SW 1271 (cell line): ENCODE results near the gene MPST.
"Not testable (repeated sequence)": the region's sequence is repeated elsewhere in the genome, so short reads cannot be mapped to it uniquely, and the experiment has no call there.

Source experiments
- DNase-seq, 2 experiments: peaks; one replicate each; lab custom pipeline; 2025; lab: John Stamatoyannopoulos, UW

MPST gene

DNA sequence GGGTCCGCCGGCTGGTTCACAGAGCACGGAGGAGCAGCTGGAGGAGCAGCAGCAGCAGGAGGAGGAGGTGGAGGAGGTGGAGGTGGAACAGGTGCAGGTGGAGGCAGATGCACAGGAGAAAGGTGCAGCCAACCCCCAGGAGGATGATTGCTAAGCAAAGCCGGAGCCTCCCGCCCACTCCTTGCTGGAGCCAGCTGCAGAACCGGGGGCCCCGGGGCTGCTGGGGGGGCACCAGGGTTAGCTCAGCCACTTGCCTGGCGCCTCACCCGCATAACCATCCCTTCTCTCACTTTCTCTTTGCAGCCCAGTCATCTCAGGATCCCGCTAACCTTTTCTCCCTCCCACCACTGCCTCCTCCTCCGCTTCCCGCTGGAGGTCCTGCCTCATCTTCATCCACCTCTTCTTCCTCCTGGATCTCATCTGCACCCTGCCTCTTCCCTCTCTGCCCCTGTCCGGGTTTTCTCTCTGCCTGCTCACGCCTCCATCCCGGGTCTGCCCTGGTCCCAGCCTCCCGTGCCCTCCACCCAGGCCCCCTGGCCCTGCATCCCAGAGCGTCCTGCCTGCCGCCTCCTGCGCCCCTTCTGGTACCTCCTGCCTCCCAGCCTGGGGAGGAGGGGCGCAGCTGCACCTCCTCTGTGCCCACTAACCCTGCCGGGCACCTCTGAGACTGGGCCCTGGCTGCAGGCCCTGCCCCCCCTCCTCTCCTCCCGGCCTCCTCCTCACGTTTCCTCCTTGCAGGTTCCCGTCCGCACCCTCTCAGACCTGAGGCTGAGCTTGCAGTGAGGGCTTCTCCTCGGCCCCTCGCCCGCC, 41.5 kb downstream of the MPST start:
- DNase-seq, result no peak

DNA sequence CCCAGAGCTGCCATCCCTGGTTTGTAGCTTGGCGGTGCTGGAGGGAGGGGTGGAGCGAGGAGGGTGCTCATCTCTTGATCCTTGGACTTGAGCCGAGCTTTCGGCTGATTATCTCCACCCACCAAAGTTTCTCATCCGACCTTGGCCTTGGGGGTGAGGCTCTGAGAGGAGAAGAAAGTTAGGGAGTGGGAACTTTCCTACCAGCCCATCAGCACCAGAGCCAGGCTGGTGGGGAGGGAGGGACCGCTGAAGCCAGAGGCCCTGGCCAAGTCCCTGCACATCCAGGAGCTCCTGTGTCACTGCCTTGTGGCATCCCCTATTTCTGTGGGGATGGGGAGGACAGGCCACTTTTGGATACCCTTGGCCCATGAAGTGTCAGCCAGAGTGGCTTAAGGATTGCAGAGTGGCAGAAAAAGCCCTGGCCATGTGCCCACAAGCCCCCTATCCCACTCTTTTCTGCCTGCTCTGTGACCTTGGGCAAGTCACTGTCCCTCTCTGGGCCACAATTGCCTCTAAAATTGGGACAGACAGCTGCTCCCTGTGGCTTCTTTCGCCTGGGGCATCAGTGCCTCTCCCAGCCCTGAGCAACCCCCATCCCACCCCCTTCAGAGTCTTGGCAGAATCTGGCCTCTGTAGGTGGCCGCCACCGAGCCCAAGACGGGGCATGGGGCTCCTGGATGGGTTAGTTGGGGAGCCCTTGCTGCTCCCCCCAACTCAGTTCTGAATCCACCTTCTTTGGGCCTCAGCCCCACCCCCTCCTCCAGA, 42.3 kb downstream of the MPST start:
- DNase-seq, result no peak

DNA sequence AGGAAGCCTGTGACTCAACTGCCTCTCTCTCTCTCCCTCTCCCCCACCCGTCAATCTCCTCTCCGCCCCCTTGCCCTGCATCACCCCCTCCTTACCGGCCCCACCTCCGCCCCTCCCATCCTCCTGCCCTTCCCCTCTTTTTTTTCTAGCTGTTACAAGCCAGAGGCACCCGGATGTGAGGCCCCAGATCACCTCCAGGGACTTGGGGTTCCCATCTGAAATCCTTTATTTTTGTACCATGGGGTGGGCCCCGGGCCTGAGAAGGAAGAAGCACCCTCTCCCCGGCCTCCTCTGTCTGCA, 42.8 kb downstream of the MPST start:
- DNase-seq, result no peak

DNA sequence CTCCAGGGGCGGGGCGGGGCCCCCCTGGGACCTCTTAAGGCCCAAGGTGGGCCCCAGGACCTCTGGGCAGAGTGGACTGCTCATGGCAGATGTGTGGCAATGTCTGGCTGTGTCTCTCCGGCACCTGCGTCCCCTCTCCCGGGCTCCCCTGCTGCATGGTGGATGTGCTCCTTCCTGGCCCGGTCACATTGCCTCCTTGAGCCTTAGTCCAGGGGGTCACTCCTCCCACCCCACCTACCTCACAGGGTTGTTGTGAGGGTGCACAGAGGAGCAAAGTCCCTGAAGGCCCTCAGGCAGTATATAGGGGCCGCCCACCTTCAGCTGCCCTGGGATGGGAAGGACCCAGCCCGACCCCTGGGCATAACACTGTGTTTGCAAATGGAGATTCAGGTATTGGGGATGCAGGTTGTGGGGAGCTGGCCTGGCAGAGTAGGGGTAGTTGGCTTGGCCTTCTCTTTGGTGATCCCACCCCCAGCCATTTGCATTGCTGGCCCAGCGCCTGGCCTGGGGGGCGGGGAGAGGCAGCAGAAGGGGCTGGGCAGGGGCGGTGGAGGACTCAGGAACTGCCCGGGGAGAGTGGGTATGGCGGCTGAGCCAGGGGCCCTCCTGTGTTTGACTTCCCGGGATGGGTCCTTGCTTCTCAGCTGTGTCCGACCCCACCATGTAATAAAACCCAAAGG, 43.3 kb downstream of the MPST start:
- DNase-seq, result no peak

DNA sequence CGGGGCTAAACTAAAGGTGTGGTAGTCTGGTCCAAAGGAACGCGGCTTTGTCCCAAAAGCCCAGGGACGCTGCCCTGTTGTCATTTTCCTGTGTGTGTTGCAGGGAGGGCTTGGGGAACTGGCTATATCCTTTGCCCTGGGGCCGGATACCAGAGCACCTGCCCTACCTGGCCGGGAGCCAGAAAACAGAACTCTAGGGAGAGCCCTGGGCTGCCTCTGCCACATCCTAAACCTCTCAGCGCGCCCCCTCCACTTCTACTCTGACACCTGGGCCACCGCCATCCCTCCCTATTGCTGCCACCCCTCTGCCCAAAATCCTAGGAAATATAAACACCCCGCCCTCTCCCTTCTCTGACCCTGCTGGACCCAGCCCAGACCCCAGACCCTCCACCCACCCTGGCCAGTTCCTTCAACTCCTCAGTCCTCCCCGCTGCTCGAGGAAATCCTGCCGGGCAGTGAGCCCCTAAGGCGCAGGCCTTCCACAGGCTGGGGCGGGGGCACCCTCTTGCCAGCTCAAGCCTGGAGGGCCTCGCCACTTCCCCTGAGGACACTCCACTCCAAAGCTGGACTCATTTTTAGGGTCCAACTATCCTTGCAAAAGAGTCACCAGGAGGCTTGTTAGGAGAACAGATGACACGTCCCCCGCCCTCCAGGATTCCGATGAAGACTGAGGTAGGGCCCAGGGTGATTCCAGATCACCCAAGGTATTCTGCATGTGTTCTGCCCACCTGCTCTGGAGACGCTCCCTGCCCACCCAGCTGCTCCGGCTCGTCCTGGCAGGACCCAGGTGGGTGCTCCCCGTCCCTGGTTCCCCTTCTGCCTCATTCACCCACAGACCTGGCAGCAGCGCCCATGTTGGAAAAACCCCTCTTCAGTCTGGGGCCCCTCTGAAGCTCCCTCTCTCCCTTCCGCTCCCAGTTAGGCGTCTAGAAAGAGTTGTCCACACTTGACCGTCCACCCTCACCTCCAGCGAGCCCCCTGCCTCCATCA, 44.2 kb downstream of the MPST start:
- no peak for DNase-seq

DNA sequence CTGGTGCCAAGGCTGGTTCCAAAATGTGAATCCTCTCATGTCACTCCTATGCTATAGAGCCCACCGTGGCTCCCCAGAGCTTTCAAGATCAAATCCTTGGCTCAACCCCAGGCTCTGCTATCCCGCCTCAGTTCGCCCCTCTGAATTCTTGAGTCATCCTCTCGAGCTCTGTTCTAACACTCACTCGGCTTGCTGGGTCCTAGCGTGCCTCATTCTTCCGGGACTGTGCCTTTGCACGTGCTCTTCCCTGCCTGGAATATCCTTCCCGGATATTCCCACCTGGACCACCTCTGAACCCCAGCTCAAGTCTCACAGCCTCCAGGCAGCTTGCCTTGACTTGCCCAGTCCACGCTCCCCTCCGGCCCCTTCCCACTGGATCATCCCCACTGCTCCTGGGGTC, 45.0 kb downstream of the MPST start:
- no peak for DNase-seq

DNA sequence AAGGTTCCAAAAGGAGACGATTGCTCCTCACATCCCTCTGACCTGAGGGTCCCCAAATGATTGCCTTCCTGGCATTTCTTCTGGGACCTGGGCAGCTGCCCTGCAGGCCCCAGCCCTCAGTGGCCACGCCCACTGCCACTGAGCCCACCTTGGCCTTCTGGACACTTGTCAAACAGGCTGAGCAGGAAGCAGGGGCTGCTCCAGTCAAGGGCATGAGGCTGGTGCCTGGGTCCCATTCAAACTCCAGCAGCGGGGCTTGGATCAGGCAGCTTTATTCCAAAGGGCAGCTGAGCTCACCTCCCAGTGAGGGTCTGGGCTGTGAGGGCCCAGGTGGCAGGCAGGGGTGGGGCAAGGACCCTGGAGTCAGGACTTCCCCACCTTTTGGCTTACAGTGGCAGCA, 45.6 kb downstream of the MPST start:
- no peak for DNase-seq

DNA sequence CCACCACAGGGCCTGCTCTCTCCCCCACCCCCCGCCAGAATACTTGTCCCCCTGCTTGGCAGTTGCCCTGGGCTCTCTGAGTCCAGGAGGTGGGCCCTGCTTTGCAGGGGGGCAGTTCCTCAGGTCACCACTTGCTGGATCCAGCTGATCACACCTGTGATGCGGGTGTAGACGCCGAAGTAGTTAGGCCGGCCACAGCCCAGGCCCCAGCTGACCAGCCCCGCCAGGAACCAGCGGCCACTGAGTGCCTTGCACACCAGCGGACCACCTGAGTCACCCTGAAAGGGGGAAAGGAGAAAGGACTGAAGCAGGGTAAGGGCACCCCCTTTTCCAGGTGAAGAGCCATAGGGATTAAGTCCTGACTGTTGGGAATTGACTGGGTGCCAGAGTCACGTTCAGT, 46.4 kb downstream of the MPST start:
- no peak for DNase-seq

DNA sequence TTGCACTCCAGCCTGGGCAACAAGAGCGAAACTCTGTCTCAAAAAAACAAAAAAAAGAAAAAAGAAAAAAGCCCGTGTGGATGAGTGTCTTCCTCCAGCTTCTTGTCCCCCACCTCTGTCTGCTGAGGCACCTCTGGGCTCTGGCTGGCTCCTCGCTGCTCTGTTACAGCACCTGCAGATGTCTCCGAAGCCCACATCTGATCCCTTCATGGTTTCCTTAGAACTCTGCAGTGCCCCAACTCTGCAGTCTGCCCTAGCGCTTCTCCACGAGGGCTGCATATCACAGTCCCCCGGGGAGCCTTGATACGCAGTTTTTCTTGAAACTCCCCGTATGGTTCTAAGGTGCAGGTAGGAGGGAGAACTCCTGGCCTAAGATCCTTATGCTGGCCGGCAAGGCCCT, 47.9 kb downstream of the MPST start:
- no peak for DNase-seq

DNA sequence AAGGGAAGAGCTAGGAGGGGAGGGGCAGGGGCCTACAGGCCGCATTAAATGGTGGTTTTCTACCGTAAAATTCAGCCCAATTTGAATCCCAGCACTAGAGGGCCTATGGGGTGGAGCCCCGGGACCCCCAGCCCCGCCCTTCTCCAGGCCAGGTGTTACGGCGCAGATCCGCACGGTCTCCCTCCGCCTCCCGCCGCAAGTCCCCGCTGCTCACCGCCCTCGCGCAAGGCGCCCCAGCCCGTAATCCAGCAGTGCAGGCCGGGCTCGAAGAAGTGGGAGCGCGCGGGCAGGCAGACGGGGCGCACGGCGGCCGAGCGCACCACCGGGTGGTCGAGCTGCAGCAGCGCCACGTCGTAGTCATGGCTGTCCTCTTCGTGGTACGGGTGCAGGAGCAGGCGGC, 49.3 kb downstream of the MPST start:
- no peak for DNase-seq

DNA sequence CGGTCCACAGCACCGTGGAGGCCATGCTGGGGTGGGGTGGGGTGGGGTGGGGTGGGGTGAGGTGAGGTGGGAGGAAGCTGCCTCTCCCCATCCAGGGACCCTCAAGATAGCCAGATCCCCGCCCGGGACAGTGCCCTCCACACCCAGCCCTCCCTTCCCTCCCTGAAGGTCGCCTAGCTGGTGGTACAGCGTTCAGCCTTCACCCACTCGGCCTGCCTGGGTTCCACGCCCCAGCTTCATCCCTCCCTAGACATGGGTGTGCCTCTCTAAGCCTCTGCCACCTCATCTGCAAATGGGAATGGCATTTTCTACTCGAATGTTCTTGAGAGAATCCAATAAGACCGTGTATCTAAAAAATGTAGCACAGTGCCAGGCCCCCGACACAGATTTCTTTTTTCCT, 49.8 kb downstream of the MPST start:
- DNase-seq, result no peak

DNA sequence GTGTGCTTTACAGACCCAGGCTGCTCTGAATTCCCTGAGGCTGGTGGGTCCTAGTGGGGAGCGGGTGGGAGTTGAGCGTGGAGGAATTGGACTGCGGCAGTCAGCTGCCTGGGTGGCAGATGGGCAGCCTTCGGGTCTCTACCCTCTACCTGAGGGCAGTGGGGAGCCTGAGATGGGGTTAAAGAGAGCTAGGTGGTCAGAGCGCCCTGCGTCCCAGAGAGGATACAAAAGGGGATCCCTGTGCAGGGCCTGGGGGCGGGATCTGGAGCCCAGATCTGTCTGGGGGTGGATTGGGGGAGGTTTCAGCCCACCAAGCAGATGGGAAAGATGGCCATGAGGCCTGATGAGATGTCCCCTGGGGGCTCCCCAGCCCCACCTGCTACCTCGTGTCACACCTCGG, 50.2 kb downstream of the MPST start:
- DNase-seq, result no peak

DNA sequence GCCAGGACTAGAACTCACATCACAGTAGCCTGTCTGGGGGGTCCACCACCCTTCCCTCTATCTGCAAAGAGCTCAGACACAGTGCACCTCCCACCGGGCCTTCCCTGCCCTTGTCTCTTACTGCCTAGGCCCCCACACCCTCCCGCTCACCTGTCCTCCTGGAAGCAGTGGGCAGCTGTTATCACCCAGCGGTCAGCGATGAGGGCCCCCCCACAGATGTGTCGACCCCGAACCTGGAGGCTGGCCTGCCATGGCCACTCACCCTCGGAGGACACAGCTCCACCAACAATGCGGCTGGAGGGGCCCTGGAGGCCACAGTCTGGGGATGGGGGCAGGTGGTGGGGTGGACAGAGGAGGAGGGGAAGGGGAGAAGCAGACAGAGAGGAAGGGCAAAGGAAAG, 50.8 kb downstream of the MPST start:
- DNase-seq, result no peak

DNA sequence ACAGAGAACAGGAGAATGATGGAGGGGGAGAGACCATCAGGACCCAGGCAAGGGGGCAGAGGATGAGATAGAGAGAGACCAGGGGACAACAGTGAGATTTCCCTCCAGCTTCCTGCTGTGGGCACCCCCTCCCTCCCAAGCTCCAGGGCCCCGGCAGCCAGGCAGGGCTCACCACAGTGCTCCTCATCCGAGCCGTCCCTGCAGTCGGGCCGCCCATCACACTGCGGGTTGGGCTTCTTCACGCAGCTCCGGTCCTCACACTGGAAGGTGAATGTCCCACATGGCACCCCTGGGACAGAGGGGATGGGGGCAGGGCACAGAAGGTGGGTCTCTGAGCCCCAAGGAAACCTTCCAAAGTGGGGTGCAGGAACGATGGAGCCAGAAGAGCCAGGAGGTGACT, 51.2 kb downstream of the MPST start:
- DNase-seq, result no peak

DNA sequence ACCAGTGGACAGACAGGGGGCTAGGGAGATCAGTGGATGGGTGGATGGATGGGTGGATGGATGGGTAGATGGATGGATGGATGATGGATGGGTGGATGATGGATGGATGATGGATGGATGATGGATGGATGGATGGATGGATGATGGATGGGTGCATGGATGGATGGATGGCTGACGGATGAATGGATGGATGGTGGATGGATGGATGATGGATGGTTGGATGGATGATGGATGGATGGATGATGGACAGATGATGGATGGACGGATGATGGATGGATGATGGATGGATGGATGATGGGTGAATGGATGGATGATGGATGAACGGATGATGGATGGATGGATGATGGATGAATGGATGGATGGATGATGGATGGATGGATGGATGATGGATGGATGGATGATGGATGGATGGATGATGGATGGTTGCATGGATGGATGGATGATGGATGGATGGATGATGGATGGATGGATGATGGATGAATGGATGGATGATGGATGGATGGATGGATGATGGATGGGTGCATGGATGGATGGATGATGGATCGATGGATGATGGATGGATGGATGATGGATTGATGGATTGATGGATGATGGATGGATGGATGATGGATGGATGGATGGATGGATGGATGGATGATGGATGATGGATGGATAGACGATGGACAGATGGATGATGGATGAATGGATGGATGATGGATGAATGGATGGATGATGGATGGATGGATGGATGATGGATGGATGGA, 52.5 kb downstream of the MPST start:
- DNase-seq, result not testable (repeated sequence)

DNA sequence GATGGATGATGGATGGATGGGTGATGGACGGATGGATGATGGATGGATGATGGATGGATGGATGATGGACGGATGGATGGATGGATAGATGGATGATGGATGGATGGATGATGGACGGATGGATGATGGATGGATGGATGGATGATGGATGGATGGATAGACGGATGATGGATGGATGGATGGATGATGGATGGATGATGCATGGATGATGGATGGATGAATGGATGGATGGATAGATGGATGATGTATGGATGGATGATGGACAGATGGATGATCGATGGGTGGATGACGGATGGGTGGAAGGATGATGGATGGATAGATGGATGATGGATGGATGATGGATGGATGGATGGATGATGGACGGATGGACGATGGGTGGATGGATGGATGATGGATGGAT, 53.1 kb downstream of the MPST start:
- no peak for DNase-seq

DNA sequence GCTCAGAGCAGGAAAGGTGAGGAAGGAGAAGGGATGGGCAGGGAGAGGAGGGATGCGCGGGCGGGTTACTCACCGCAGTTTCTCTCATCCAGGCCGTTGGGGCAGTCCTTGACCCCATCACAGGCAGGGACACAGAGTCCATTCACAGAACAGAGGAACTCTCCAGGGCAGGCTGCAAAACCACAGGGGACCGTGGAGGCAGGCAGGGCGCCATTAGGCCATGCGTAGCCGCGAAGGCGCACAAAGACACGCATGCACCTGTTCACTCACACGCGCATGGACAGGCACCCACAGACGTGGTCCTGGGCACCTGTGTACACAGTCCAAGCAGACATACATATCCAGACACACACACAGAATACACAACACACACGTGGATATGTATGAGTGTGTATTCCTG, 55.0 kb downstream of the MPST start:
- no peak for DNase-seq

DNA sequence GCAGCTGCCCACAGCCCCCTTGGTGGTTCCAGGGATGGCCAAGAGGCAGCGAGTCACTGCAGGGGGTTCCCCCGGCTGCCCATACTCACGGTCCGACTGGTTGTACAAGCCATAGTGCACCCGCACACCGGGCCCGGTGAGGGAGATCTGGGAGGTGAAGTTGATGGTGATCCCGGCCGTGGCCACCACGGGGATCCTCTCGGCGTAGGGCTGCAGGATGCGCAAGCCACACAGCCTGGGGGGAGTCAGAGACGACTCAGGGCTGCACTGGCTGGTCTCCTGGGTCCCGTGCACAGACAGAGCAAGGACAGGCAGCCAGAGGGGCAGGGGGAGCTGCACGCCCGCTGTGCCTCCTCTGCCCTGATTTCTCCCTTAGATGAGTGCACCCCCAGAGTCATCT, 55.5 kb downstream of the MPST start:
- DNase-seq, result no peak

DNA sequence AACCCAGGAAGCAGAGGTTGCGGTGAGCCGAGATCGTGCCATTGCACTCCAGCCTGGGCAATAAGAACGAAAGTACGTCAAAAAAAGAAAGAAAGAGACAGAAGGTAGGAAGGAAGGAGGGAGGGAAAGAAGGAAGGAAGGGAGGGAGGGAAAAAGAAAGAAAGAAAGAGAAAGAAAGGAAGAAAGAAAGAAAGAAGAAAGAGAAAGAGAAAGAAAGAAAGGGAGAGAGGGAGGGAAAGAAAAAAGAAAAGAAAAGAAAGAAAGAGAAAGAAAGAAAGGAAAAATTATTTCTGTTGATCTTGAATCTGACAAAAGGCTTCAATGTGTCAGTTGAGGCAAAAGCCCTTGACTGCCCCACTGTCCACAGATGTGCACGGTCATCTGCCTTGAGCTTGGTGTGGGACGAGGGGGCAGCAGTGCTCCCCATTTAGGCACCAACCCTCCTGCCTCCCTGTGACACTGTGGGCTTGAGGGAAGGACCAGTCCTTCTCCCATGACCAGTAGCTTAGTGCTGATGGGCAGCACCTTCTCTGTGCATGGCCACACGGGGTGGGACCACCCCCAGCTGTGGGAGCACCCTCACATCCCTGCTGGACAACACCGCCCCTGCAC, 56.4 kb downstream of the MPST start:
- DNase-seq, result no peak

DNA sequence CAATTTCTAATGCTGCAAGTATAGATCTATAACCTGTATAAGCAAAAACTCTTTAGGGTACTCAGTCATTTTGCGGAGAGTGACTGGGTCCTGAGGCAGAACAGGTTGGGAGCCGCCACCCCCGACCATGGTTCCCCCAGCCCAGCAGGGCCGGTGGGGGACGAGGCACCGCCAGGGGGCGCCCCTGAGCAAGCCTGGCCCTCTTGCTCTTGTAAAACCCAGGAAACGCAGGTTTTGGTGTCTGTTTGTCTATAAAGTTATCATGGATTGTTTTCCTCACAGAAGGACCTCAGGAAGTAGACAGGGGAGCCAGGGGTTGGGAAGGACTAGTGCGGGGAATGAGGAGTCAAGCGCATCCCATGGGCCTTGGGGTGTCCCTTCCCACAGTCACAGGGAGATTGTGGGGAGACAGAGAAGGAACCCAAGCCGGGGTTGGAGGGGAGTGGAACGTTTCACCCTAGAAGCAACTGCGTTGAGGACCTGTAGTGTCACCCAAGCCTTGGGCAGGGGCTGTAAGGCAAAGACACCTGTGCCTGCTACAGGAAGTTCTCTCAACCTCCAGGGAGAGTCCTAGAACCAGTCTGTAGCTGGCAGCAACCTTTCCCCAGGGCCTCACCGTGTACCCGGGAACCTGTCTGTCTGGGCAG, 58.4 kb downstream of the MPST start:
- DNase-seq, result peak in 1 of 2 experiments; percentile 13
